Muscle of leg (tissue), 16 donors: Measurements from ENCODE around the gene KCTD5. TPM values are rescaled to one million over a fixed set of nuclear protein-coding genes. Genes with fewer than 3 reads are reported as not detected.
"Not testable (repeated sequence)": the region's sequence is repeated elsewhere in the genome, so short reads cannot be mapped to it uniquely, and the experiment has no call there.

ENCODE experiments used
- DNase-seq: peaks from one replicate; pipeline ENCODE4 v3.0.0; 2013
- H3K27ac ChIP-seq: one replicate; pipeline ENCODE4 v1.5.1; 2013; ENCODE audit warnings: mild to moderate bottlenecking, low read length, control low read depth
- H3K27me3 ChIP-seq: one replicate; pipeline ENCODE4 v1.6.1; 2013; ENCODE audit warnings: low read length; ENCODE audit not compliant: control insufficient read depth, insufficient read depth
- H3K36me3 ChIP-seq: one replicate; pipeline ENCODE4 v1.6.1; 2013; ENCODE audit warnings: low read length; ENCODE audit not compliant: control insufficient read depth, insufficient read depth
- H3K4me1 ChIP-seq: one replicate; pipeline ENCODE4 v1.6.1; 2013; ENCODE audit warnings: low read length; ENCODE audit not compliant: control insufficient read depth, insufficient read depth
- H3K4me3 ChIP-seq: one replicate; pipeline ENCODE4 v1.5.1; 2013; ENCODE audit warnings: low read length, control low read depth
- H3K9me3 ChIP-seq: replicated peaks from 2 replicates; pipeline ENCODE4 v1.6.1; 2013; ENCODE audit warnings: low read depth, low read length; ENCODE audit not compliant: control insufficient read depth
- WGBS: methylation state at CpG from one replicate; pipeline ENCODE4 v1.1.5; 2013; ENCODE audit warnings: missing lambda C conversion rate; ENCODE audit not compliant: insufficient coverage; 5-methylcytosine and 5-hydroxymethylcytosine counted together
- long read RNA-seq, 11 donors: transcript quantifications; one replicate each; lab custom pipeline, GENCODE V29; 2026
- polyA plus RNA-seq, 8 donors: library from polyadenylated mRNA; unstranded; fragments of 120-200 nt; gene quantifications; one replicate each; pipeline versions ENCODE4 v1.2.1 to v1.2.3, GENCODE V29; 2013; ENCODE audit warnings: inconsistent platforms in 1 of 8, low replicate concordance in 1 of 8; ENCODE audit not compliant: insufficient read length in 8 of 8, insufficient read depth in 1 of 8
- total RNA-seq: library from RNA; stranded (reverse); fragments of 120-200 nt; gene quantifications from one replicate; pipeline ENCODE4 v1.2.4, GENCODE V29; 2013

Gene KCTD5
- total RNA-seq: 15.6 TPM
- 10 to 100 TPM; 20.7 to 27.1 (median 23.2) TPM for polyA plus RNA-seq
- long read RNA-seq, donor 1, partial matches to known transcripts: 0 of 3 reads
- long read RNA-seq, donor 1, other reads (novel, unspliced or antisense): 0 of 3 reads
- long read RNA-seq, donor 2, partial matches to known transcripts: 0 of 1 reads
- long read RNA-seq, donor 2, other reads (novel, unspliced or antisense): 0 of 1 reads
- long read RNA-seq, donor 3, transcript KCTD5-201 (6 exons, 2,482 nt): major isoform, 10 of 10 reads
- long read RNA-seq, donor 3, partial matches to known transcripts: 0 of 10 reads
- long read RNA-seq, donor 3, other reads (novel, unspliced or antisense): 0 of 10 reads
- long read RNA-seq, donor 4, partial matches to known transcripts: 9 of 13 reads
- long read RNA-seq, donor 4, other reads (novel, unspliced or antisense): 0 of 13 reads
- long read RNA-seq, donor 5, transcript KCTD5-201 (6 exons, 2,482 nt): major isoform, 14 of 33 reads
- long read RNA-seq, donor 5, partial matches to known transcripts: 19 of 33 reads
- long read RNA-seq, donor 5, other reads (novel, unspliced or antisense): 0 of 33 reads
- long read RNA-seq, donor 6, transcript KCTD5-201 (6 exons, 2,482 nt): major isoform, 16 of 16 reads
- long read RNA-seq, donor 6, partial matches to known transcripts: 0 of 16 reads
- long read RNA-seq, donor 6, other reads (novel, unspliced or antisense): 0 of 16 reads
- long read RNA-seq, donor 7, transcript KCTD5-201 (6 exons, 2,482 nt): major isoform, 8 of 626 reads
- long read RNA-seq, donor 7, partial matches to known transcripts: 592 of 626 reads
- long read RNA-seq, donor 7, other reads (novel, unspliced or antisense): 26 of 626 reads
- long read RNA-seq, donor 8, partial matches to known transcripts: 0 of 3 reads
- long read RNA-seq, donor 8, other reads (novel, unspliced or antisense): 0 of 3 reads
- long read RNA-seq, donor 9, transcript KCTD5-201 (6 exons, 2,482 nt): major isoform, 6 of 6 reads
- long read RNA-seq, donor 9, partial matches to known transcripts: 0 of 6 reads
- long read RNA-seq, donor 9, other reads (novel, unspliced or antisense): 0 of 6 reads
- long read RNA-seq, donor 10, transcript KCTD5-201 (6 exons, 2,482 nt): major isoform, 10 of 10 reads
- long read RNA-seq, donor 10, partial matches to known transcripts: 0 of 10 reads
- long read RNA-seq, donor 10, other reads (novel, unspliced or antisense): 0 of 10 reads
- long read RNA-seq, donor 11, transcript KCTD5-201 (6 exons, 2,482 nt): major isoform, 9 of 9 reads
- long read RNA-seq, donor 11, partial matches to known transcripts: 0 of 9 reads
- long read RNA-seq, donor 11, other reads (novel, unspliced or antisense): 0 of 9 reads

GRCh38 chr16:2682209-2683021 is at the start of gene KCTD5:
TSS of gene KCTD5 (plus strand) at chr16:2682523. CDS start at chr16:2682549, 26 bp downstream.
- Histone ChIP-seq H3K4me3 (peak within 1 kb of the TSS; percentile 97), H3K27ac (peak within 1 kb of the TSS; percentile 89), H3K27me3 (no peaks in the 10 kb centered on the region), H3K36me3 (no peaks in the 10 kb centered on the region), H3K4me1 (peaks cover 8% of the 10 kb centered on the region), H3K9me3 (no peaks in the 10 kb centered on the region)
- peak; percentile 99 for DNase-seq
- WGBS: under 1% methylated on average over 56 of the region's 73 CpGs

- H3K27ac ChIP-seq, H3K36me3 ChIP-seq, H3K4me1 ChIP-seq, H3K9me3 ChIP-seq, DNase-seq, H3K4me3 ChIP-seq, H3K27me3 ChIP-seq: not testable (repeated sequence)
- WGBS: no CpG with 5 or more reads among the region's 12 CpGs
These were observed 43.1 kb upstream of the KCTD5 start for GRCh38 chr16:2639071-2639721.

- WGBS: no CpG with 5 or more reads among the region's 9 CpGs
- not testable (repeated sequence) for H3K27ac ChIP-seq, H3K4me3 ChIP-seq, H3K9me3 ChIP-seq, H3K36me3 ChIP-seq, DNase-seq, H3K27me3 ChIP-seq, H3K4me1 ChIP-seq
These were observed 42.6 kb upstream of the KCTD5 start for GRCh38 chr16:2639722-2640072.

- not testable (repeated sequence) for H3K9me3 ChIP-seq, DNase-seq, H3K36me3 ChIP-seq, H3K4me3 ChIP-seq, H3K4me1 ChIP-seq, H3K27me3 ChIP-seq, H3K27ac ChIP-seq
- no CpG with 5 or more reads among the region's 17 CpGs for WGBS
These were observed 39.8 kb upstream of the KCTD5 start for GRCh38 chr16:2642561-2642960.

- not testable (repeated sequence) for H3K4me1 ChIP-seq, H3K36me3 ChIP-seq, H3K9me3 ChIP-seq, H3K27me3 ChIP-seq, DNase-seq, H3K4me3 ChIP-seq, H3K27ac ChIP-seq
- no CpG with 5 or more reads among the region's 12 CpGs for WGBS
These were observed 37.4 kb upstream of the KCTD5 start for GRCh38 chr16:2644754-2645453.

GRCh38 chr16:2651268-2651871 is 31.0 kb upstream of the KCTD5 start:
- H3K27ac ChIP-seq, H3K27me3 ChIP-seq, DNase-seq, H3K4me3 ChIP-seq, H3K4me1 ChIP-seq, H3K36me3 ChIP-seq, H3K9me3 ChIP-seq: not testable (repeated sequence)
- no CpG with 5 or more reads among the region's 14 CpGs for WGBS

GRCh38 chr16:2653915-2654314 is 28.4 kb upstream of the KCTD5 start:
- not testable (repeated sequence) for H3K4me3 ChIP-seq, H3K27me3 ChIP-seq, H3K4me1 ChIP-seq, H3K9me3 ChIP-seq, DNase-seq, H3K36me3 ChIP-seq, H3K27ac ChIP-seq
- no CpG with 5 or more reads among the region's 13 CpGs for WGBS

- H3K9me3 ChIP-seq, H3K4me1 ChIP-seq, H3K27me3 ChIP-seq, DNase-seq, H3K36me3 ChIP-seq, H3K4me3 ChIP-seq, H3K27ac ChIP-seq: not testable (repeated sequence)
- WGBS: no CpG with 5 or more reads among the region's 8 CpGs
These were observed 27.4 kb upstream of the KCTD5 start for GRCh38 chr16:2654949-2655348.
